HFFc6 (cell line): ENCODE measurements around the gene TGFB2. TPM values are rescaled to one million over a fixed set of nuclear protein-coding genes. Genes with fewer than 3 reads are reported as not detected.

Experiments
- DNase-seq: peaks from one replicate; pipeline ENCODE4 v3.0.0-alpha.2; 2018
- H3K27ac Mint-ChIP-seq: 2 replicates; pipeline ENCODE4 v1.8.0; 2020; ENCODE audit warnings: mild to moderate bottlenecking, mixed read lengths
- H3K27me3 Mint-ChIP-seq: 2 replicates; pipeline ENCODE4 v1.8.0; 2021; ENCODE audit warnings: mild to moderate bottlenecking, moderate library complexity, mixed read lengths; ENCODE audit not compliant: insufficient read depth
- H3K36me3 Mint-ChIP-seq: 2 replicates; pipeline ENCODE4 v1.8.0; 2021; ENCODE audit warnings: low read depth, mixed read lengths
- H3K4me1 Mint-ChIP-seq: 2 replicates; pipeline ENCODE4 v1.8.0; 2020; ENCODE audit warnings: low read depth, mixed read lengths
- H3K4me3 Mint-ChIP-seq: 2 replicates; pipeline ENCODE4 v1.8.0; 2020; ENCODE audit warnings: mild to moderate bottlenecking, moderate library complexity, mixed read lengths
- H3K9me3 Mint-ChIP-seq: 2 replicates; pipeline ENCODE4 v1.8.0; 2020; ENCODE audit warnings: mild to moderate bottlenecking, mixed read lengths
- CTCF ChIP-seq: fragments of 200-600 bp; sonication (generic); IDR thresholded peaks from 2 replicates; pipeline ENCODE4 v1.5.0; 2021; ENCODE audit warnings: antibody characterized with exemption, mild to moderate bottlenecking
- total RNA-seq, 6 experiments: library from RNA; stranded (reverse); fragmentation: NEBNext Ultra II Directional; extraction: Animal tissue kit (Norgen Biotek cat#: 25700); gene quantifications; 2 replicates in 1 of 6; 3 replicates in 5 of 6; pipeline ENCODE4 v1.2.3, GENCODE V29; 2021

TGFB2 gene
- total RNA-seq, 6 experiments from 2014 or later, result 2.0 to 11.8 (median 2.5) TPM

GRCh38 chr1:218349348-218350034 is 4.4 kb downstream of the TGFB2 start:
- Mint-ChIP-seq H3K27ac (no peak overlapping the region), H3K4me3 (no peak overlapping the region)
- DNase-seq, result no peak

GRCh38 chr1:218350035-218350525 is 4.9 kb downstream of the TGFB2 start:
- Mint-ChIP-seq H3K36me3 (no peaks in the 10 kb centered on the region), H3K27ac (no peak overlapping the region), H3K27me3 (peaks cover 4% of the 10 kb centered on the region), H3K4me1 (peaks cover 59% of the 10 kb centered on the region), H3K9me3 (no peaks in the 10 kb centered on the region), H3K4me3 (no peak overlapping the region)
- no peak for TF ChIP-seq CTCF
- DNase-seq, result no peak

More at GRCh38 chr1:218349348-218350034, 4.4 kb downstream of the TGFB2 start:
- Mint-ChIP-seq H3K27me3 (peaks cover 4% of the 10 kb centered on the region), H3K9me3 (no peaks in the 10 kb centered on the region), H3K4me1 (peaks cover 59% of the 10 kb centered on the region), H3K36me3 (no peaks in the 10 kb centered on the region)
- TF ChIP-seq CTCF, result no peak

- H3K4me3 Mint-ChIP-seq, result peak overlapping the region; percentile 5; the same call in 1 of the 2 replicates
- TF ChIP-seq CTCF, result no peak
- peaks cover 4% of the 10 kb centered on the region for H3K27me3 Mint-ChIP-seq
- DNase-seq, result peak; percentile 37
- H3K4me1 Mint-ChIP-seq, result peaks cover 59% of the 10 kb centered on the region
- no peaks in the 10 kb centered on the region for H3K9me3 Mint-ChIP-seq
- H3K36me3 Mint-ChIP-seq, result no peaks in the 10 kb centered on the region
- H3K27ac Mint-ChIP-seq, result peak overlapping the region; percentile 44; the same call in 1 of the 2 replicates
Observed at GRCh38 chr1:218350801-218351266, 5.7 kb downstream of the TGFB2 start.

GRCh38 chr1:218351391-218352074 is 6.4 kb downstream of the TGFB2 start:
- Mint-ChIP-seq H3K4me1 (peaks cover 54% of the 10 kb centered on the region), H3K4me3 (peak overlapping the region; percentile 5; the same call in 1 of the 2 replicates), H3K27me3 (peaks cover 4% of the 10 kb centered on the region), H3K36me3 (no peaks in the 10 kb centered on the region), H3K9me3 (no peaks in the 10 kb centered on the region), H3K27ac (no peak overlapping the region)
- DNase-seq, result no peak
- peak; percentile 40 for TF ChIP-seq CTCF

- Mint-ChIP-seq H3K27me3 (peaks cover under 1% of the 10 kb centered on the region; the same call in 1 of the 2 replicates), H3K27ac (no peak overlapping the region), H3K36me3 (no peaks in the 10 kb centered on the region), H3K9me3 (no peaks in the 10 kb centered on the region), H3K4me1 (peaks cover 48% of the 10 kb centered on the region), H3K4me3 (no peak overlapping the region)
- TF ChIP-seq CTCF, result no peak
- no peak for DNase-seq
Observed at GRCh38 chr1:218352075-218352438, 6.9 kb downstream of the TGFB2 start.
